IPS DF 4.7 (cell line): ENCODE measurements around the gene MSI2.

Experiments
- DNase-seq: peaks from one replicate; pipeline ENCODE4 v3.0.0-alpha.2; 2013; ENCODE audit warnings: low spot score; ENCODE audit errors: extremely low read depth

Gene MSI2

DNA sequence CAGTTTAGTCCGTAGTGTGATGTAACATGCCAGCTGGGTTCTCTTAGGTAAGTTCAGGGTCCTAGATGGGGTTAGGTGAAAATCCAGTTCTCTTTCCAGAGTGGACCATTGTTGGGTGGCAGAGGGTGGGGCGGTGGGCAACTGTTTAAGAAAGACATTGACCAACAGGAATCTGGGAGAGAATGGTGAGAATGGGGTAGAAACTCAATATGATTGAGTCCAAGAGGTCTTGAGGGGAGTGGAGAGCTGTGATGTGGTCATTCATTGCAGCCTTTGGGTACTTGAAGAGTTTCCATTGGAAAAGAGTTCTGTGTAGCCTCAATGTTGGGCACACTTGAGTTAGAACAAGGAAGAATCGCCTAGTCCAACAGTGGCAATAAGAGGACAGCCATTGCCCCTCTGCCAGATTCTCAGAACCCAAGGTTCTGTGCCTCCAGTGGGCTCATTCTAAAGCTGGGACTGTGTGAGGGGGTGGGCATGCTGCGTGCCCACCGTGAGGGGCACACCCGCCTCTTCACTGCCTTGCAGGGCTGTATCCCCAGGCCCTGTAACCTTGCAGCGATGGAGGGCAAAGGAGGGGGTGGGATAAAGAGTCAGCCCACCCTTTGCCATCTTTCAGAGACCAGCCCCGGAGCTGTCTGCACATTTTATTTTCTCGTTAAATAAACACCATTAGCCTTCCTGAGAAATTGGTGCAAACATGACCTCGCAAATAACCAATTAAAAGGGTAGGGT is 280.6 kb downstream of the MSI2 start:
- no peak for DNase-seq

DNA sequence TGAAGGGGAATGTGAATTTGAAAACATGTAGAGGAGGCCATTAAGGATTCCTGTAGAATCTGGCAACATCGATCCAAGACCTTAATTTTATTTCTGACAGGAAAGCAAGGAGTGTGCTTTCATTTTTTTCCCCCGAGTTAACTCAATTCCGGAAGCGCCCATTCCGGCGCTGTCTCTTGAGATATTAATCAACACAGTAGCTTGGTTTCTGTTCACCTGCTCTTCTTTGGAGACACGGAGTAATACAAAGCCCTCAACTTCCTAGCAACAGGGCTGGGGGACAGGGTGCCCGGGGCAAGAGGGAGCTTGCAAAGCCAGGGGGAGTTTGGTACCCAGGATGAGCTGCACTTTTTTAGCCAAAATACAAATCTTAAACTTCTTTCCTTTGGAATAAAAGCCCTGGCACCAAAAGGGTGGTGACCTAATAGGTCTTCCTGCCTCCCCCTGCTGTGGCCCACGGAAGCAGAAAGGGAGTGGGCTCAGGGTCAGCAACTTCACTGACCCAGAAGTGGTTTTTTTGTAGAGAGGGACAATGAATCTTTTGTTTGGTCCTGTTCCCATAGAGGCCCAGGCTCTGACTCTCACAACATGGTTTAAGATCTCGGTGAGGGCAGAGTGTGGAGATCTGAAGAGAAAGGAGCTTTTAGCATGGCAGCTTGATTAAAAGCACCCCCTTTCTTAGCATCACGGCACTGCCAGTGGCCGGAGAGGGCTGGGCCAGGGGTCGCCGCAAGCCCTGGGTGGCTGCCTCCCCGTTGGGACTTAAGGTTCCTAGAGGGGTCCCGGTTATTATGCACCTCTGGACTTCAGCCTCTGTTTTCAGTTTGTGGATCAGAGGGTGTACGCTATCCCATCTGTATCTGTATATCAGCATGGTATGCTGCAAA is 281.4 kb downstream of the MSI2 start:
- DNase-seq = no peak

DNA sequence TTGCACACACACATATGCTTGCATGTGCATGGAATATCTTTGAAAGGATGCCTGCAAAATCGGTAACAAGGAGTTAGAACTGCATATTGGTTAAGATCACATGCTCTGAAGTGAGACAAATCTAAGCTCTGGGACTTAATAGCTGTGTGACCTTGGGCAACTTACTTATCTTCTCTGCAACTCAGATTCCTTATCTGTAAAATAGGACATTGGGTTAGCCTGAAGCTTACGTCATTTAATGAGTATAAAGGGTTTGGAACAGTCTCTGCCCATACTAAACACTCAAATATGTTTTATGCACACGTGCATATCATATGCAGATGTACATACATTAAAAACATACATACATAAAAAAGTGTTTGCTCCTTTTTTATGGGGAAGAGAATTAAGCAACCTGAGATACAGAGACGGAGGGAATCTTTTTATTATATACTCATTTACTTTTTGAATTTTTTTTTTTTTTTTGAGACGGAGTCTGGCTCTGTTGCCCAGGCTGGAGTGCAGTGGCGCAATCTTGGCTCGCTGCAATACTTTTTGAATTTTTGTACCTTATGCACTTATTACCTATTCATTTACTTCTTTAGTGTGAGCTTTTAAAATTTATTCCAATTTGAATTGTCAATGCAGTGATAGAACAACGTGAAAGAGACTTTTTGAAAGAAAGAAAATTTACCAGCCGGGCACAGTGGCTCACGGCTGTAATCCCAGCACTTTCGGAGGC is 282.6 kb downstream of the MSI2 start:
- DNase-seq = no peak

DNA sequence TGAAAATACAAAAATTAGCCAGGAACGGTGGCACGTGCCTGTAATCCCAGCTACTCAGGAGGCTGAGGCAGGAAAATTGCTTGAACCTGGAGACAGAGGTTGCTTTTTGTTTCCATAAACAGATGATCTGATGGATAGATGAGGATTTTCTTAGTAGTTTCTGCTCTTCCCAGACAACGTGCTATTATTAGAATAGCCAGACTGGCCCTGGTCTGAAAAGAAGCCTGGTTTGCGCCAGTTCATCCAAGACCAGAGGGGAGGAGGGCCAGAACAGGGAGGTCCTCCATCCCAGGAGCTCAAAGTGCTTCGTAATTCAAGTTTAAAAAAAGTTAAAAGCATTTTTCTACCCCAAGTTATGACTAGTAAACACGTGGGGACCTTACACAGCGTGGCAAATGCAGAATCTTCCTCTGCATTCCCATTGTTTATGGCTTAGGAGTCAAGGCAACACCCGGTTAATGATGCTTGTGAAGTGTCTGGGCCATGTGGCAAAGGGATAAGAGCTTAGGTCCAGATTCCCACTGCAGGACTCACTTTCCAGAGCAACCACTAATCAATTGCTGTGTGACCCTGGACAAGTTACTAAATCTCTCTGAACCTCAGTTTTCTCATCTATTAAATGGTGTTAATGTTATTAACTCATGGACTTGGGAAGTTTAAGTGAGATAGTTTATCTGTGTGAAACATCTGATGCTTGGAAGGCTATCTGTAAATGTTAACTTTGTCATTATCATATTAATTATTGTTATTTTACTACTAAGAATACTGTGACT is 283.4 kb downstream of the MSI2 start:
- no peak for DNase-seq

DNA sequence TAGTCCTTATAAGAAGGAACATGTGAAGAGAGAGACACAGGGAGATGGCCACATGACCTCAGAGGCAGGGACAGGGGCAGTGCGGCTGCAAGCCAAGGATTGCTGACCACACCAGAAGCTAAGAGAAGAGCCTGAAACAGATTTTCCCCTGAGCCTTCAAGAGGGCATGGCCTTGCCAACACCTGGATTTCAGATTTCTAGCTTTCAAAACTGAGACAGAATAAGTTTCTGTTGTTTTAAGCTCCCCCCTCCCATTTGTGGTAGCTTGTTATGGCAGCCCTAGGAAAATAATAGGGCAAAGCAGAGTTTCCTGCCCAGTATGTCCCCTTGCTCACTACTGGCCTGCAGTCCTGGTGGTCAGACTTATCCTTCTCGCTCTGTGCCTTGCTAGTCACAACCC is 284.3 kb downstream of the MSI2 start:
- no peak for DNase-seq

DNA sequence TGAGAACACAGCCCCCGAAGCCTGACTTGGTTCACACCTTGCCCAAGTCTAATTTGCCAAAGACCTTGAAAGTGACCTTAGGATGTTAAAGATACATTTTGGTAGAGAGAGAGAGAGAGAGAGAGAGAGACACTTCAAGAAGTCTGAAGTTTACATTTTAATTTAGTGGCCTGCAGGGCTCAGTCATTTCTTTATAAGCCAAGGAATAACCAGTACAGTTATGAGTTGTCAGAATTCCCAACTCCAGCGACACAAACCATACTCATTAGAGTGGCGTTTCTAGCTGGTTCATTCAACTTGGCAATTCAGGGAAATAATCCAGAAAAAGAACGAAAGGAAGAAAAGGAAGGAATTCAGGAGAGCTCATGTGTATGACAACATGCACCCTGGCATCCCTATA is 284.7 kb downstream of the MSI2 start:
- no peak for DNase-seq

DNA sequence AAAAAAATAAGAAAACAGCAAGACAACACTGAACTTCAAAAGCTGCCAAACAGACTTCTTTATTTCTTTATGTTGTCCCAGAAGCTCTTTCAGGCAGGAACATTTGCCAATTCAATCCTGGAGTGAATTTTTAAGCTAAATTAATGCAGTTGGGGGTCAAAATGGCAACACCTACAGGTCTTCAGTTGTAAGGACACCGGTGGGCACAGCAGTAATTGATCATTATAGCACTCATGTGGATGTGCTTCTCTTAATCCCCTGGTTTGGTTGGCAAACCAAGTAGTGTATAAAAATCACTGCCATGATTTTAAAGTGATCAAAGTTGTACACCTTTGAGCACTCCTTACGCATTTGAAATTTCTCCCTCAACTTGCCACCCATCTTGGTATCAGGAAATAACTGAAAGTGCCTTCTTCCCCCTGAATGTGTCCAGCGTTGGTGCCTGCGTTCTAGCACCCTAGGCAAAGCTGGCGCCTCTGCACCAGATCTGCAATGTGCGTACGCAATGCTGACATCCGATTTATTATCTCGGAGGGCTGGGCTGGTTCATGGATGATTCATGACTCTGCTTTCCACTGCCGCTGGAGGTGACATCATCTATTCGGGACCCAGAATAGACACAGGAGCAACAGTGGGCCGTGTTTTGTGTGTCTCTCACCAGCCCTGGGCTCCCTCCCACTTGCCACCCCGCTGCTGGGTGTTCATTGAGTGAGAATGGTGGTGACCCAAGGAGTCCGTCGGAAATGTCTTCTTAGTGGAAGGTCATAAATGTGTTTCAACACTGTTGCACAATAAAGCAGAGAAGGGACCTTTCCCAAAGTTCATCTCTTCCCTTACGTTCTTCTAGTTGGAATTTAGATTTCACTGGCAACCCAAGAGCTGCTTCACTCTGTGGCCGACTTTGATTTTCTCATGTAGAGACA is 285.4 kb downstream of the MSI2 start:
- DNase-seq = no peak

DNA sequence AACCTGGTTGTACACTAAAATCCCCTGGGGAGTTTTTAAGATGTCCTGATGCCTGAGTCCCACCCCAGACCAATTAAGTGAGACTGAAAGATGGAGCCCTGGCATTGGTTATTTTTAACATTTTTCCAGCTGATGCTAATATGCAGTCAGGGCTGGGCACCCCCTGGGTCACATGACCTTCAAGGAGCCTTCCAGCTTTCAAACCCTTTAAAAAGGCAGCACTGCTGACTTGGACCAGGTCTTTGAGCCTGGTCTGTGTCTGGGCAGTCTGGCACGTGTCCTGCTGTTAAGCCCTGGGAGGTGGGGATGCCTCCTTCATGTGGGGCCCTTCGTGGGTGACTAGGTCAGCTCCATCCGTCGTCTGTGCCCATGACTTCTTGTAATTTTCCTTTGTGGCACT is 286.2 kb downstream of the MSI2 start:
- no peak for DNase-seq

DNA sequence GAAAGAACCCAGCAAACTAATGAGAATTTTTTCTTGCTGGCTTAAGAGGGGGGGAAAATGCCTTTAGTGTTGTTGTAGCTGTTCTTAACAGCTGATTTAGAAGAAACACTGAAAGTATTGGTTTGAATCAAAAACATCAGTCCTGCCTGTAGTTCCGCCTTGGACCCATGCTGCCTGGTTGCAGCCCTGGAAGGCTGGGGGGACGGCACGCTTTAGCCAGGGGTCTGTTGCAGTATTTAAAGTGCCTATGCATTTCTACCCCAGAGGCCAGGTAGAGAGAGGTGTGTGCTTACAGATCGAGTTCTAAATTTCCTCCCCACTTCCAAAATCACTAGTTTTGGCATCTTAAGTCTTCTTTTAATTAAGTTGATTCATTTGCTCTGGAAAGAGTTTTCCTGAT is 286.9 kb downstream of the MSI2 start:
- DNase-seq = no peak

DNA sequence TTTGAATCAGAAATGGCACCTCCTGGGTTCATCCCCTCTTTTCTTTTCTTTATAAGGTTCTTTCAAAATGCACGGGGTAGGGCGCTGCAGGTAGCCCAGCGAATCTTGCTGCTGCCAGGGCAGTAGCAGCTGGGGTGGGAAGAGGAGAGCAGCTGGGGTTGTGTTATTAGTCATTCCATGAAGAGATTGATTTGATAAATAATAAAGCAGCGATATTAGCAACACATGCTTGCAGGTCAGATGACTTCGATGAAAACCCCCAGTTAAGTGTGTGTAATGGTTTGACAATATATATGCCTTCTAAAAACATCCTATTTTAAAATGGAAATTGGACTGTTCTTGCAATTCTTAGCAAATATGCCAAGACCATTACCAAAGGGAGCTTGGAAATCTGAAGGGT is 288.1 kb downstream of the MSI2 start:
- DNase-seq = no peak

DNA sequence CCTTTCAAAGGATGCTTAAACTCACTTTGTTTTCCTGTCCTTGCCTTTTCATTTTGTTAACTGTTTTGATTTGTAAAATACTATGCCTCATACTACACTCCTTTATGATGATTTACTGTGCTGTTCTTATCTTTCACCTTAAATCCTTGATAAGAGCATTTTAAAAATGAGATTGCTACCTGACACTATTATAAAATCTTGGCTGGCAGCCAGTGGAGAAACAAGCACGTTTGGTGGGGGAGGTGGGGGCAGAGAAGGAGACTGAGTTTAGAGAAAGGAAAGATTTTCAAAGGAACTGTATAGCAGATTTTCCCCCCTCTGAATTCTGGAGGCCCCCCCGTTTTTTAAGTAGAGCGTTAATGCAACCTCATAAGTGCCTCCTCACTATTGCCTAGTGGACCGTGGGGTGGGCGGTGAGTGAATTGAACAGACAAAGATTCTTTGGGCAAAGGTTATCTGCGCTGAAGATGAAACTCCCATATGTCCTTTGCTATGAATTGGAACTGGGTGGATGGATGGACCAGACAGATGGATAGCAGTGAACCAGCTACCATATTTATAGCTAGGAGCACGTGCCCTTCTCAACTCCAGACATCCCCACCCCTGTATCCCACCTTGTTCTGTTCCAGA is 288.6 kb downstream of the MSI2 start:
- DNase-seq = no peak

DNA sequence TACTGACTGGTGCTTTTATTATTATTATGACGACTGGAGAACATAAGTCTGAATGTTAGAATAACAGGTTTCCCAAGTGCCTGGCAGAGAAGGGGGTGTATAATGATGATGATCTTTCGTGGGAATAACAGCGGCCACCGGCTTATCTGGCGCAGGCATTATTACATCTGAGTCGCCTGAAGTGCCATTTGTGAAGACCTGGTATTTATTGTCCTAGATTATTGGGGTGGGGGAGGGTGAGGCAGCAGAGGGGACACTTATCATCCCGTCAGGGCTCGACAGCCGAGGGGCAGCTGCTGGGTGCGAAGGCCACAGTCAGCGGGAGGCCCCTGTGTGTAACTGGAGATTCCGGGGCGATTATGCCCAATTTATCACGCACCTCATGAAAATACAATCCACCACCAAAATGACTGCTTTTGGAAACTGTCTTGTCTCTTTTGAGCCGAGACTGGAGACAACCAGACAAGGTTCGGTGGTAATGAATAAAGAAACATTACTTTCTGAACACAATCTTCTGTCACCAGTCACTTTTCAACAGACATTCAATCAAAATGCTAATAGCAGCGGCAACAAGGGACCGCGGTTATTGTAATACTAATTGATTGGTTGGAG is 289.5 kb downstream of the MSI2 start:
- DNase-seq = no peak

DNA sequence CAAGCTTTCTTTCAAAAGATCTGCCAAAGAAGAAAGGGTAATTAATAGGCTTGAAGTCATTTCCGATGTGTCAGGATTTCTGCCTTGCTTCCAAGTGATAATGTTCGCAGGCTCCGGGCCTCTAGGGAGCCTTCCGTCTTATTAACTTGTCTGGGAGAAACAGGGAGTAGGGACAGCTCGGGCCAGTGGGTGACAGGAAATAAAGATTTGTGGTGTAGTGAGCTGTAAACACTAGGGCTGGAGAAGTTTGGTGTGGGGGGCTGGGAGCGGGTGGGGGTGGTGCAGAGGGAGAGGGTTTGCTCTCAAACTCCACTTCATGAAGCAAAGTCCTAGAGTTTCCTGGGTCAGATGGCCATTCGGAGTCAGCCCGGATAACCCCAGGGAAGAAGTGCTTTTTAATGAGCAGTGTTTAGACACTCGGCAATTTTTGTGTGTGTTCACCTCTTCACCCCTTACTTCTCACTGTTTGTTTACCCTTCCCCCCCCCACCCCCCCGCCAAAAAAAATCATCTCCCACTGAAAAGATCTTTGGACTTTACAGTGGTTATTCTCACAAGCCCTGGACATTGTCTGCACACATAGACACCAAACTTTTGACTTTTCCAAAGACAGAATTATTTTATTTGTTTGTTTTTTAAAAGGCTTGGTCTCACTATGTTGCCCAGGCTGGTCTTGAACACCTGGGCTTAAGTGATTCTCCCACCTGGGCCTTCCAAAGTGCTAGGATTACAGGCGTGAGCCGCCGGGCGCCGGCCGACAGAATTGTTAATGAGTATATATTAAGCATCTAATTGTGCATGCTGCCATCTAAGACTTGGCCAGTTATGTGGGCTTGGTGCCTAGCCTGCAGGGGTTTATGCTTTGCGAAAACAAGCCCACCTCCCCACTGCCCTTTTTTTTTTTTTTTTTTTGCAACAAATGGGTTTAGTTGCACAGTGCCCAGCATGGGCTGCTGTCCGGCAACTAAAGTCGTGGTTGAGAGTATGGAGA is 292.4 kb downstream of the MSI2 start:
- DNase-seq = no peak

DNA sequence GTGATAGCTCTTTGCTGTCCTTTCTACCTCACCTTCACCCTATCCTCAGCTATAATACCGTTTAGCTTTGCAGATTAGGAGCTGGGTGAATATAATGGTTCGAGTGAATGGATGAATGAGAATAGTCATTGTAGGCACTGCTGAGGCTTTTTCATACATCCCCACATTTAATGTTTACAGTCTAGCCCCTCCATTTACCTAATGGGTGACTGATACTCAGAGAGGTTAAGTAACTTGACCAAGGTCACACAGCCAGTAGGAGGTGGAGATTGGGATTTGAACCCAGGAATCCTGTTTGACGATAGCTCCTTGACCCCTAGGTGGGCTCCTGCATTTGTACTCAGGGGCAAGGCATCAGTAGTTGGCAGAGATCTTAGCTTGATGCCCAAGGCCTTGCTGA is 293.1 kb downstream of the MSI2 start:
- DNase-seq = no peak

DNA sequence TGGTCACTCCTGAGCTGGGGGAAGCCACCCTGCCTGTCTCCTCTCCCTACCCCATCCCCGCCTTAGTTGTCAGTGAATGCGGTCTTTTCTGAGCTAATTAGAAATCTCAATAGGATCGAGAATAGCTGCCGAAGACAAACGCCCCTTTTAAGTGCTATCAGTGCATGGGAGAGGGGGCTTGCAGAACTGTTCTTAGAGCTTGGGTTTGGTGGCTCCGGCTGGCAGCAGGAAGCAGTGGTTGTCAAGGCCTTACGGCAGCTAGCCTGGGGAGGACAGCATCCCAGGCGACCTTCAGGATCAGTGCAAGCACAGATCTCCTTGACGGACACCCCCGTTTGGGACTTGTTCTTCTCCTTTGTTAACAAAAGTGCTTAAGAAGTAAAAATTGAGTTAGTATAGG is 293.7 kb downstream of the MSI2 start:
- DNase-seq = no peak

DNA sequence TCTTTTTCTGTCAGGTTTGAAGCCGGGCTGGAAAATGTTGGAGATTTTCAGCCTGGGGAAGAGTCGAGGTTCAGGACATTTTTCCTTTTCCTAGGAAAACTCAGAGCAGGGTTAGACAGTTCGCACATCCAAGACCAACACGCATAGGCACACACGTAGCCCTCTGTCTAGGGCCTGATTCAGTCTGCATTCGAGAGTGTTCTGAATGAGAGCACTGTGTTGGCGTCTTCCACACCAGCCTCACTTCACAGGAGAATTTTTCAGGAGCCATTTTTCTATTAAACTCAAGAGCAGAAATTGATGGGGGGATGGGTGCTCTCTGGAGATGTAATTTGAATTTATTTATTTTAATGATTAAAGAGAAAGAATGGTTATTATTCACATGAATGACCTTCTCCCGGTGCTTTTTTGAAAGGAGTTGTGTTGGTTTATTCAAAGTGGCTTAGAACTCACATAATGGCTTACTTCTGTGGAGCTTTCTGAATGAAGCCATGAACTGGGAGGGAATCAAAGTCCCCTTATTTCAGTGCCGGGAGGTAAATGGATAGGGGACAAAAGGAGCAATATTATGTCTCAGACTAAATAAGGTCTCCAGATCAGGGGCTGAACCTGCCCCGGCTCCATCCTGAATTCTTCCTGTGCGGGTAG is 294.5 kb downstream of the MSI2 start:
- DNase-seq = no peak

DNA sequence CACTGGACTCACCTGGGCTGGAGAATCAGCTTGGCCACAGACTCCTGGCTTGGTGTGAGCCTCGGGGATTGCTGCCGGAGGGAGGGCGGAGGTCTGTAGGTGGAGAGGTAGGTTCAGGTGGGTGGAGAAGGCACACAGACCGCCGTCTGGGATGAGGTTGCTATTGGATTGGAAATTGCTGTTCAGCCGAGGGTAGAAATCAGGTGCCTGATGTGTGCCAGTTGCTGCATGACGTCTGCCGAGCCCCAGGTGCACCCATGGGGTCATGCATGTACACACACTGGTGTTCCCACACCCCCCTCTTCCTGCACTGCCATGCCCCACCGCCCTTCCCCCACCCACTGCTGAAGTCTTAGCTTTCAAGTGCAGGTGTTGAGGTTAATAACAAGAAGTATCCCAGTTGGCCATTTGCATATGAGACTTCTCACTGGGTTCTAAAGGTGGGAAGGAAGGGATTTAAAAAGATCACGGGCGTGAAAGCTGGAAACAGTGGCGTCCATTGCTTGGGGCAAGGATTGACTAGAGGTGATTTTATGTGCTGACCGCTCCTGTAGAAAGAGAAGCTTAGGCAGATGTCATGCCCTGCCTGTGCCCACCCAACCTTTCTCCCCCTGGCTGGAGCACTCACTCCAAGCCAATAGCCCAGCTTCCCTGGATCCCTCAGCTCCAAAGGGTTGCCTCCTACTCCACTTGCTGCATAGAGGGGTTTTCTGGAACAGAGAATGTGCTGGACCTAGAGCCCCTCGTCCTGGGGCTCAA is 295.2 kb downstream of the MSI2 start:
- DNase-seq = no peak
